Liver (tissue), 3 donors: ENCODE results near the gene GALK1.

Source experiments
- CTCF ChIP-seq: fragments of 150-350 bp; IDR thresholded peaks from 2 replicates; pipeline ENCODE4 v1.5.1; 2017; ENCODE audit warnings: improper control_type of control experiment, low read depth, low read length; ENCODE audit not compliant: missing input control
- GABPA ChIP-seq, 2 donors: IDR thresholded peaks in 1 of 2; conservative IDR thresholded peaks in 1 of 2; 2 replicates each; pipeline ENCODE4 v1.6.1; 2016; ENCODE audit warnings: antibody characterized with exemption in 2 of 2, mild to moderate bottlenecking in 1 of 2, moderate library complexity in 1 of 2
- MAX ChIP-seq: IDR thresholded peaks from 2 replicates; pipeline ENCODE4 v1.6.1; 2016; ENCODE audit warnings: antibody characterized with exemption
- TAF1 ChIP-seq: conservative IDR thresholded peaks from 2 replicates; pipeline ENCODE4 v1.6.1; 2016; ENCODE audit warnings: antibody characterized with exemption, mild to moderate bottlenecking
- YY1 ChIP-seq: IDR thresholded peaks from 2 replicates; pipeline ENCODE4 v1.6.1; 2016; ENCODE audit warnings: antibody characterized with exemption, mild to moderate bottlenecking
- TF ChIP-seq, protein P1 (sequence below): IDR thresholded peaks from 2 replicates; pipeline ENCODE4 v1.6.1; 2016; ENCODE audit warnings: antibody characterized with exemption, mild to moderate bottlenecking
- TF ChIP-seq, protein P2 (sequence below): IDR thresholded peaks from 2 replicates; pipeline ENCODE4 v1.6.1; 2016; ENCODE audit warnings: antibody characterized with exemption
- donor health status: healthy.
- donor health status: healthy.

DNA sequence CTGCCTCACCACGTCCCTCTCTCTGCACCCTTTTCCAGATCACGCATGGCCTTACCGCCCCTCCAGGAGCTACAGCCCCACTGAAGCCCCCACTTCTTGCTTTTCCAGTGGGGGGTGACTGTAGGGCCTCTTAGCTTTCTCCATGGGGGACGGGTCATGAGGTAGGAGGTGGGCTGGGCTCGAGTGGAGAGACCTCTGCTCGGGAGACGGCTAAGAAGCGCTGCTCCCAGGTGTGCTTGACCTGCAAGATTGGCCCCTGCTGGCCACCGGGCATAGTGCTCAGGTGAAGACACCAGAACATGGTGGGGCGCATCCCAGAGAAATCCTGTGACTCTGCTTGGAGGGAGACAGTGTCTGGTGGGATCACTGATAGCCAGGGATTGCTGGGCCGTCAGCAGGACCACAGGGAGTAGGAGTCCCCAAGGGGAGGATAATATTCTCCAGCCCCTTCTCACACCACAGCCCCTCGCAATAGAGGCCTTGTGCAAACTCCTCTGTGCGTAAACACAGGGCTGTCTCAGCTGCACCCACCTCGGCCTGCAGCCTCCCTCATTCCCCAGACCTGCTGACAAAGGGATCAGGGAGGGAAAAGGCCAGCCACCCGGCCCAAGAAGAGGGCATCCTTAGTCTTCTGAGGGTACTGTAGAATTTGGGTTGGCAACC, 8.9 kb upstream of the GALK1 start:
- TF ChIP-seq, protein P1, sequence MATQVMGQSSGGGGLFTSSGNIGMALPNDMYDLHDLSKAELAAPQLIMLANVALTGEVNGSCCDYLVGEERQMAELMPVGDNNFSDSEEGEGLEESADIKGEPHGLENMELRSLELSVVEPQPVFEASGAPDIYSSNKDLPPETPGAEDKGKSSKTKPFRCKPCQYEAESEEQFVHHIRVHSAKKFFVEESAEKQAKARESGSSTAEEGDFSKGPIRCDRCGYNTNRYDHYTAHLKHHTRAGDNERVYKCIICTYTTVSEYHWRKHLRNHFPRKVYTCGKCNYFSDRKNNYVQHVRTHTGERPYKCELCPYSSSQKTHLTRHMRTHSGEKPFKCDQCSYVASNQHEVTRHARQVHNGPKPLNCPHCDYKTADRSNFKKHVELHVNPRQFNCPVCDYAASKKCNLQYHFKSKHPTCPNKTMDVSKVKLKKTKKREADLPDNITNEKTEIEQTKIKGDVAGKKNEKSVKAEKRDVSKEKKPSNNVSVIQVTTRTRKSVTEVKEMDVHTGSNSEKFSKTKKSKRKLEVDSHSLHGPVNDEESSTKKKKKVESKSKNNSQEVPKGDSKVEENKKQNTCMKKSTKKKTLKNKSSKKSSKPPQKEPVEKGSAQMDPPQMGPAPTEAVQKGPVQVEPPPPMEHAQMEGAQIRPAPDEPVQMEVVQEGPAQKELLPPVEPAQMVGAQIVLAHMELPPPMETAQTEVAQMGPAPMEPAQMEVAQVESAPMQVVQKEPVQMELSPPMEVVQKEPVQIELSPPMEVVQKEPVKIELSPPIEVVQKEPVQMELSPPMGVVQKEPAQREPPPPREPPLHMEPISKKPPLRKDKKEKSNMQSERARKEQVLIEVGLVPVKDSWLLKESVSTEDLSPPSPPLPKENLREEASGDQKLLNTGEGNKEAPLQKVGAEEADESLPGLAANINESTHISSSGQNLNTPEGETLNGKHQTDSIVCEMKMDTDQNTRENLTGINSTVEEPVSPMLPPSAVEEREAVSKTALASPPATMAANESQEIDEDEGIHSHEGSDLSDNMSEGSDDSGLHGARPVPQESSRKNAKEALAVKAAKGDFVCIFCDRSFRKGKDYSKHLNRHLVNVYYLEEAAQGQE, result no peak
- TF ChIP-seq CTCF, result no peak
- no peak for TF ChIP-seq GABPA (IDR thresholded peaks at IDR 0.05 in 1 of 2, conservative IDR thresholded peaks at IDR 0.05 in 1 of 2)
- TF ChIP-seq, protein P2, sequence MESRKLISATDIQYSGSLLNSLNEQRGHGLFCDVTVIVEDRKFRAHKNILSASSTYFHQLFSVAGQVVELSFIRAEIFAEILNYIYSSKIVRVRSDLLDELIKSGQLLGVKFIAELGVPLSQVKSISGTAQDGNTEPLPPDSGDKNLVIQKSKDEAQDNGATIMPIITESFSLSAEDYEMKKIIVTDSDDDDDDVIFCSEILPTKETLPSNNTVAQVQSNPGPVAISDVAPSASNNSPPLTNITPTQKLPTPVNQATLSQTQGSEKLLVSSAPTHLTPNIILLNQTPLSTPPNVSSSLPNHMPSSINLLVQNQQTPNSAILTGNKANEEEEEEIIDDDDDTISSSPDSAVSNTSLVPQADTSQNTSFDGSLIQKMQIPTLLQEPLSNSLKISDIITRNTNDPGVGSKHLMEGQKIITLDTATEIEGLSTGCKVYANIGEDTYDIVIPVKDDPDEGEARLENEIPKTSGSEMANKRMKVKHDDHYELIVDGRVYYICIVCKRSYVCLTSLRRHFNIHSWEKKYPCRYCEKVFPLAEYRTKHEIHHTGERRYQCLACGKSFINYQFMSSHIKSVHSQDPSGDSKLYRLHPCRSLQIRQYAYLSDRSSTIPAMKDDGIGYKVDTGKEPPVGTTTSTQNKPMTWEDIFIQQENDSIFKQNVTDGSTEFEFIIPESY, result no peak
- TF ChIP-seq TAF1, result no peak
- no peak for TF ChIP-seq MAX
- no peak for TF ChIP-seq YY1
